Fibroblast of skin of left quadriceps (primary cell): ENCODE data around the gene SOCS4.
"Not testable (repeated sequence)": the region's sequence is repeated elsewhere in the genome, so short reads cannot be mapped to it uniquely, and the experiment has no call there.

Experiments used
- DNase-seq, 2 experiments: peaks; one replicate each; pipeline ENCODE4 v3.0.0-alpha.2; 2013; ENCODE audit warnings: low read depth in 2 of 2

The SOCS4 gene

DNA sequence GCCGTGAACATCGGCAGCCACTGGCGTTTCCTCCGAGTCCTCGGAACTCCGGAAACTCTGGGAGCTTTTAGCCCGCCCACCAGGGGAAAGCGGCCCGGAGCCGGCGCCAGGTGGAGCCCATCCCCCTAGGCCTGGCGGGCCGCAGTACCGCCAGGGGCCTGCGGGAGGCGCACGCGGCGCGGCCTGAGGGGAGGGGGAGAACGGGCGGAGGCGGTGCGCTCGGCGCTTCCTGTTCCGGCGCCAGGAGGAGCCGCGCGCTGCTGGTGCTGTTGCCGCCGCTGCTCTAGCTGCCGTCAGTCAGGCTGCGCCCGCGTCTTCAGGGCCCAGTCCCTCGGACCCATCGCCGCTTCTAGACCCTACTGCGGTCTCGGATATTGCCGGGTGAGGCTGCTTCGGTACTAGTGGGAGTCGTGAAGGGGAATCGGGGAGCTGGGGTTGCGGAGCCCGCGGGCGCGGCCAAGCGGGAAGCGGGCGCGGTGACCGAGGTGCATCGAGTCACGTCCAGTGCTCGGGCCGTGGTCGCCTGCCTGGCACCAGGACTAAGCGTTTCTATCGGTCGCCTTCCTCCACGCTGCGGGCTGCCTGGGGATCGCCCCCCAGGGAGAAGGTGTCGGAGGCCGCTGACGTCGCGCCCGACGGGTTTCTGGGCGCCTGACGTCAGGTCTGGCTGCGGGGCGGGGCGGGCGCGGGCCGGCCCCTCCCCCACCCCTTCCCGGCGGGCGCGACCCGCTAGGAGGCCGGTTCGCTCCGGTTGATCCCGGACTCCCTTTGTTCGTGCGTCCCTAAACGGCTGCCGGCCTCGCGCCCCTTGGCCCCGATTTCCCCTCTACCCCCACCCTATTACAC is 24.6 kb downstream of the SOCS4 start, which contains the start of gene MAPK1IP1L:
MAPK1IP1L (plus strand) TSS at position 225 of the 846 bp plus-strand sequence. CDS start 10,037 bp downstream, outside the sequence.
- peak; percentile 86 to 89 for DNase-seq

DNA sequence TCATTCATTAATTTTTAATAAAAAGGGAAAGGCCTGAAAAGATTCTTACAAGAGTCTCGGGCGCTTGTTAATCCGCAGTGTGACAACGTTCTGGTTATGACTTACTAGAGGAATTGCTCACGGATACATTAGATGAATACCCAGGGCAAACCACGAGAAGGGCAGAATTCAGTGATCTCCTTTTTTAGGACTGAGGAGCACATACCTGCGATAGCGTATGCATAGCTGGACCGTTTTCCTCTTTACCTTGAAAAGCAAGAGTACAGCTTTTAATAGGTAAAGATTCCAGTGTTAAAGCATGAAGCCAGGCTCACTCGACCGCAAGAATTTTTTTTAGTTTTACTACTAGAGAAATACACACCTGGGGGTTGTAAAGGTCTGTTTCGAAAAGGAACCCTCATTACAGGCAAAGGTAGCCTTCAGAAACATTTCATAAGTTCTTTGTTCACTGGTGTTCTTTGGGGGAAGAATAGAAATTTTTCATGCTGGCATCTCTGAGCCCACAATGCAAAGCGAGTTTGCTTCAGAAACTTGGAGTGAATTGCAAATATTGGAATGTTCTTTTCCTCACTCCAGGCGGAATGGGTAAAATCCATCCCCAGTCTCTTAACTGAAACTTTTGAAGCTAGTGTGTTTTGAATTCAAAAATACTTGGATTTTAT is 25.4 kb downstream of the SOCS4 start:
- DNase-seq, result no peak

DNA sequence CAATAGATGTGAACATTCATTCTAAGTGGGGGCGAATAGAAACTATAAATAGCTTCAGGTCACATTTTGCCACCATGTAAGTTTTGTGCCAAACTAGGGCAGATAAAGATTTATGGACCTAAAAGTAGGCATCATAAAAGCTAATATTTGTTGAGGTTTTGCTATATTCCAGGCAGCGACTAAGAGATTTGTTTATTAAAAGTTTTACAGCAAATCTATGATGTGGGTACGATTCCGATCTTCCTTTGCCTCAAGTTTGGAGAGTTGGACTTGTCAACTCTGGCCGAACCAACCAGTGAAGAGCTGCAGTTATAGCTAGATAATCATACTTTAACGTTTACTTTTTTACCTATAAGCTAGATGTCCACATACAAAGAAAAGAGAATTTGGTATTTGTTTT is 26.0 kb downstream of the SOCS4 start:
- DNase-seq, result no peak

DNA sequence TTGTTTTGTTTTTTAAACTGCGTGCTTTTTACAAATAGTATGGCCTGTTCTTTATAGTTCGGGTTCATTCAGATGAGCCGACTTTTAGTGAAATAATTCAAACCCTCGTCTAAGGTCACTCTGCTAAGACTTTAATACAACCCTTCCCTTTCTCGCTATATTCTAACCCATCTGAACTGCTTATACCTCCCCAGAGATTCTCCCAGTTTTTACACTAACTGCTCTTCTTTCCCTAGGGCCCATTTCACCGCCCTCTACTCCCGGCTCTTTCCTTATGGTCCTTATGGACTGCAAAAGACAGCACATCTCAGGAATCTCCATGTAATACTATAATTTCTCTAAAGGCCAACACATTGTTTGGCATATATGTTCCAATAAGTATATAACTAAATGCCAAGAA is 26.5 kb downstream of the SOCS4 start:
- DNase-seq, result no peak

DNA sequence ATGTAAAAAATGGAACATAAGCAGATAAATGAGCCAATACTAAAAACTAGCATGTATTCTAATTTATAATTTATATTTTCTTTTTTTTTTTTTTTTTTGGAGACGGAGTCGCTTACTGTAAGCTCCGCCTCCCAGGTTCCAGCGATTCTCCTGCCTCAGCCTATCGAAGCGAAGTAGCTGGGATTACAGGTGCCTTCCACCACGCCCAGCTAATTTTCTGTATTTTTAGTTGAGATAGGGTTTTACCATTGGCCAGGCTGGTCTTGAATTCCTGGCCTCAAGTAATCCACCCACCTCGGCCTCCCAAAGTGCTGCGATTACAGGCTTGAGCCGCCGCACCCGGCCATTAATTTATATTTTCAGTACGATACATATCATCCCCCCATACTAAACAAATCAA is 27.1 kb downstream of the SOCS4 start:
- no peak for DNase-seq

DNA sequence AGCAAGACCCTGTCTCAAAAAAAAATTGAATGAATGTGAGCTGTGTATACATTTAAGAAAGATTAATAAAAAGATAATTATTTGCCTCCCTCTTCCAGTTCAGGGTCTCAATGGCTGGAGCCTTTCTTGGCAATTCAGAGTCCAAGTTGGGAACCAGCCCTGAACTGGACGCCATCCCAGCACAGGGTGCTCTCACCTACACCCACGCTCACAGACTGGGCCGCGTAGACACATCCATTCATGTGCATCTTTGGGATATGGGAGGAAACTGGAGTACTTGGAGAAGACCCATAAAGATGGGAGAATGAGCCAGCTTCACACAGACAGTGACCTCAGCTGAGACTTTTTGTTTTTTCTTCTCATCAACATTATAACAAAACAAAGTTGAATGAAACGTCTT is 30.9 kb downstream of the SOCS4 start:
- no peak for DNase-seq

DNA sequence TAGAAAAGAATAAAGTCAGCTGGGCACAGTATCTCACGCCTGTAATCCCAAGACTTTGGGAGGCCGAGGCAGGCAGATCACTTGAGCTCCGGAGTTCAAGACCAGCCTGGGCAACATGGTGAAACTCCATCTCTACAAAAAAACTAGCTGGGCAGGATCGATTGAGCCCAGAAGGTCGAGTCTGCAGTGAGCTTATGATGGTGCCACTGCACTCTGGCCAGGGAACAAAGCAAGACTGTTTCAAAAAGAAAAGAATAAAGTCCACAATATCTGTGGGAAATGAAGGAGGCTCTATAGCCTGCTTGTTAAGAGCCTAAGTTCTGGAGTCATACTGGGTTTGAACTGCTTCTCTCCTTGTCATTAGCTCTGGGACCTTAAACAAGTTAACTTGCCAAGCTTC is 32.3 kb downstream of the SOCS4 start:
- DNase-seq, result no peak

DNA sequence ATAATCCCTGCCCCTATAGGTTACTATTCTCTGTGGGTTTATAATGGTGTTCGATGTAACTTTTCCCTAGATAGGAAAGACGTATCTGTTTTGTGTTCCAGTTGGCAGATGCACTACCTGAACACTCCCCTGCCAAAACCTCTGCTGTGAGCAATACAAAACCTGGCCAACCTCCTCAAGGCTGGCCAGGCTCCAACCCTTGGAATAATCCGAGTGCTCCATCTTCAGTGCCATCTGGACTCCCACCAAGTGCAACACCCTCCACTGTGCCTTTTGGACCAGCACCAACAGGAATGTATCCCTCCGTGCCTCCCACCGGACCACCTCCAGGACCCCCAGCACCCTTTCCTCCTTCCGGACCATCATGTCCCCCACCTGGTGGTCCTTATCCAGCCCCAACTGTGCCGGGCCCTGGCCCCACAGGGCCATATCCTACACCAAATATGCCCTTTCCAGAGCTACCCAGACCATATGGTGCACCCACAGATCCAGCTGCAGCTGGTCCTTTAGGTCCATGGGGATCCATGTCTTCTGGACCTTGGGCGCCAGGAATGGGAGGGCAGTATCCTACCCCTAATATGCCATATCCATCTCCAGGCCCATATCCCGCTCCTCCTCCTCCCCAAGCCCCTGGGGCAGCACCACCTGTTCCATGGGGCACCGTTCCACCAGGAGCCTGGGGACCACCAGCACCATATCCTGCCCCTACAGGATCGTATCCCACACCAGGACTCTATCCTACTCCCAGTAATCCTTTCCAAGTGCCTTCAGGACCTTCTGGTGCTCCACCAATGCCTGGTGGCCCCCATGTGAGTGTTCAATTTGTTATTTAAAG is 35.7 kb downstream of the SOCS4 start:
- DNase-seq, result no peak

DNA sequence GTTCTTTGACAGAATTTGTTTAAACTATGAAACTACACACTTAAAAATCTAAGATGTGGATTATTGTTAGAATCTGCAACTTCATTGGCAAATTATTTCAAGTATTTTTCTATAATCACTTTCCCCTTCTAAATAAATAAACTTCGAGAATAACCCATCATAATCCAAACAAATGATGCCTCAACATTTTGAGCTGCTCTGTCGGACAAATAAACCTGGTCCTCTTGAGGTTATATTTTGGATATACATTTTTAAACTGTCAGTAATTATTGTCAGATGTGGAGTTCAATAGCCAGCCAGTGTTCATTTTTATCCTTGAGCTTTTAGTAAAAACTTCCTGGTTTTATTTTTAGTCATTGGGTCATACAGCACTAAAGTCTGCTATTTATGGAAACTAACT is 37.9 kb downstream of the SOCS4 start:
- DNase-seq, result not testable (repeated sequence)

DNA sequence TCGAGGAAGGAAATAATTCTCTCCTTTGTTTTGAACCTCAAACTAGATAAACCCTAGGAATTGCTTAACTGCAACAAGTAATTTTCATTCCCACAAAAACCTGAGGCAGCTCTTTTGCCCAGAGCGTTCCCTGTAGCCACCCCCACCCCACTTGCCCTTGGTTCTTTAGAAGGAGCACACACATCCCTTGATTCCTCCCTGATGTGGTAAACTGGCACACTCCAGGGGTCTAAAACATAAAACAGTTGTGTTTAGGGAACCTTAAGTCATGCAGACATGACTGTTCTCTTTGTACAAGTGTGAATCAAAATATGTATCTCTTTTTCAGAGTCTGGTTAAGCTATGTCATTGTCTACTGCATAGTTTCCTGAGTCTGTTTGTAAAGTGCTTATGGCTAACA is 38.4 kb downstream of the SOCS4 start:
- no peak for DNase-seq

DNA sequence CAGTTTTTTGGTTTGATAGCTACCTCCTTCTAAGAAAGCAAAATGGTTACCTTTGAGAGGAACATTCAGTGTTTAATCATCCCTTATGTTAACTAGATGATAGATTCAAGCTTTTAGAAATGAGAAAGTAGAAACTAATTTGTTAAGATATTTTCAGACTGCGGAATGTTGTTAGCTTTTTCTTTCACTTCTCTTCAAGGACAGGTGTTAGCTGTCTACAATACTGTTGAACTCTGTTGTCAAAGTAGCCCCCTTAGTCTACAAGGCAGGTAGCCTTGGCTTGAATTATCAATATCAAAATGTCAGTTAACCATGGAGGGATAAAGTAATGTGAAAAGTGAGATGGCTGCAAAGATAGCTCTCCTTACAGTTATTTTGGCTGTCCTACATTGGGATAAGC is 39.2 kb downstream of the SOCS4 start:
- no peak for DNase-seq

DNA sequence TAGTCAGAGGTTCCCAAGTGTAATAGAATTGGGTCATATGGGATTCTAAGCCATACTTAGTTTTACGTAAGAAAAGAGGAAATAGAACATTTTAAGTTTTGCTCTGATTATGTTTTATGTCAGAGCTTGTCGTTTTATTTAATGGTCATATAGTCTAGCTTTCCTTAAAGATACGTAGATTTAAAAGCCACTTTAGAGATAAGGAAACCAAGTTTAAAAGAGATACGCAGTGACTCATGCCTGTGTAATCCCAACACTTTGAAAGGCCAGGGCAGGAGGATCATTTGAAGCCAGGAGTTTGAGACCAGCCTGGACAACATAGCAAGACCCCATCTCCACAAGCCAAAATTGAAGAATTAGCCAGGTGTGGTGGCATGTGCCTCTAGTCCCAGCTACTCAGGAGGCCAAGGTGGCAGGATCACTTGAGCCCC is 44.0 kb downstream of the SOCS4 start:
- no peak for DNase-seq

DNA sequence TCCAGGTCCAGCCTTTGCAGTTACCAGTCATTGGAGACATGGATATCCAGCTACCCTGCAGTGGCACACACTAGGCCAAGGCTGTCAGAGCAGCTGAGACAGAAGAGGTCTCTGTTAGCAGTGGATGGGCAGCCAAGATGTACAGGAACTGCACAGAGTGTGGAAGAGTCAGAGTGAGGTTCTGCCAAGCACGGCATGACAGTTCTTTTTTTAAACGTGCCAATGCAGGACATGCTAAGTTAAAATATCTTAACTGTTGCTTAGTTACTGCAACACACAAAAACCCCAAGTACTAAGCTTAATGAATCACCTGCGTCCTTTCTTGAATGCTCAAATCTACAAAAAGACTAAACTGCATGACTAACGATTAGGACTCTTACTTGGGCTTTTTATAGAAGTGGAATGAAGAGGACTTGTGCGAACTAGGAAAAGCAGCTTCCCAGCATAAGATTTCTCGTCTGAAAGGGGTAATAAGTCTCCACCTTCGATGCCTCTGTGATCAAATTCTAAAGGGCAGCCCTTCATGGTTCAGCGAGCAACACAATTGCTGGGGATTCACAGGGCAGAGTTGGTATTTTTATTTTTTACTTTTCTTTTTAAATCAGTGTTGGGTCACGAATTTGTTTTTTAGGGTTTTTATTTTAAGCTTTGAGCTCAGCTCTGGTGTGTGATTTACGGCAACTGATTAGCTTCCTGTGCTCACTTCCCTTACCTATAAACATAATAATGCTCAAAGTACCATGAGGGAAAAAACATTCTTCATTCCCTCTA is 45.0 kb downstream of the SOCS4 start:
- peak in 1 of 2 experiments; percentile 40 for DNase-seq

DNA sequence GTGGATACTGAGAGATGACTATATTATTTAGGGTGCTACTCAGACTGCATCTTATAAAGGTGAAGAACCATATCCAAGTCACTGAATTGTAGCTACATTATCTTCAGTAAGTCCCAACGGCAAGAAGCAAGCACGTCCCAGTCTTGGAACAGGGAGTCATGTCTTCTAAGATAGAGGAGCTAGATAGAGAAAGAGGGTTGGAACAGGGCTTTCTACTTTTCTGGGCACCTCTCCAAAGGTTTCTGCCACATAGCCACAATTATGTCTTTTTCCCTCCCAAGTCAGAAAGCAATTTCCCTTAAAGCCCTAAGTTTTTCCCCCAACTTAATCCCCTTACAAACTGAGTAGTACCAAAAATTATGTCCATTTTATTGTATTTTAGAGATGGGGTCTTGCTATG is 46.8 kb downstream of the SOCS4 start:
- DNase-seq, result peak; percentile 61 to 63

DNA sequence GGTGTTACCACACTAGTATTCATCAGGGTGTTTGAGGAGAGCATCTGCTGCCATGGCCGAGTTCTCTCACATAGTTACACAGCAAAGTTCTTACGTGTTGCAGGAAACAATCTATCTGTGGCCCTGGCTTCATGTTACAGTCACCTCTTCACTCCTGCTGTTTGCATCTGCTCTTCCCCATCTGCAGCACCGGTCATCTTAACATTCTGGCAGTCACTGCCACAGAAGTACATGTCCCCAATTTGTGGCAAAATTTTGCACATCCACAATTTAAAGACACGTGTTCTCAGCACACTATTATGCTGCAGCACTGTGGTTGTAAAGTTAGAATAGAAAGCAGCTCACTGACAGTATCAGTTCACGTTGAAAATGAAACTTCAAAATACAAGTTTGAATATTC is 47.6 kb downstream of the SOCS4 start:
- no peak for DNase-seq

DNA sequence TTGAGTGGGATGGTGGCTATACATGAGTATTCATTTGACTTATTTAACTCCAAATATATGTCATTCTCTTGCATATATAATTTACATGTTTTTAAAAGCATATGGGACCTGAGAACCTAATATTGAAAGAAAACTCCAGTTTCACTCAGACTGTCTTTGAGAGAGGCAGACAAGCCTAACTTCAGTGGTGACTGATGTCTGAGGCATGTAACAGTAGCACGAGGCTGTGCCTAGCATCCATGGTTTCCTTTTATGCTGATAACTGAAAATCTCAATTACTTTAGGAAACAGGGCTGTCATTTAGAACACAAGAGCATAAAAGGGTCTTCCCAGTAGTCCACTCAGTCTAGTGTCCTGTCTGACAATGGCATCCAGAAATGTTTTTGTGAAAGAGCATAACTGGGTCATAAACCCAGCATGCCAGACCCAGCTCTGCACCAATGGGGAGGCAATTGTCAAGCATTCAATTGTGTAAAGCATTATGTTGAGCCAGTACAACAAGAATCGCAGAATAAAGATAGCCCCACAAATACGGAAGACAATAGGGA is 48.7 kb downstream of the SOCS4 start:
- no peak for DNase-seq

DNA sequence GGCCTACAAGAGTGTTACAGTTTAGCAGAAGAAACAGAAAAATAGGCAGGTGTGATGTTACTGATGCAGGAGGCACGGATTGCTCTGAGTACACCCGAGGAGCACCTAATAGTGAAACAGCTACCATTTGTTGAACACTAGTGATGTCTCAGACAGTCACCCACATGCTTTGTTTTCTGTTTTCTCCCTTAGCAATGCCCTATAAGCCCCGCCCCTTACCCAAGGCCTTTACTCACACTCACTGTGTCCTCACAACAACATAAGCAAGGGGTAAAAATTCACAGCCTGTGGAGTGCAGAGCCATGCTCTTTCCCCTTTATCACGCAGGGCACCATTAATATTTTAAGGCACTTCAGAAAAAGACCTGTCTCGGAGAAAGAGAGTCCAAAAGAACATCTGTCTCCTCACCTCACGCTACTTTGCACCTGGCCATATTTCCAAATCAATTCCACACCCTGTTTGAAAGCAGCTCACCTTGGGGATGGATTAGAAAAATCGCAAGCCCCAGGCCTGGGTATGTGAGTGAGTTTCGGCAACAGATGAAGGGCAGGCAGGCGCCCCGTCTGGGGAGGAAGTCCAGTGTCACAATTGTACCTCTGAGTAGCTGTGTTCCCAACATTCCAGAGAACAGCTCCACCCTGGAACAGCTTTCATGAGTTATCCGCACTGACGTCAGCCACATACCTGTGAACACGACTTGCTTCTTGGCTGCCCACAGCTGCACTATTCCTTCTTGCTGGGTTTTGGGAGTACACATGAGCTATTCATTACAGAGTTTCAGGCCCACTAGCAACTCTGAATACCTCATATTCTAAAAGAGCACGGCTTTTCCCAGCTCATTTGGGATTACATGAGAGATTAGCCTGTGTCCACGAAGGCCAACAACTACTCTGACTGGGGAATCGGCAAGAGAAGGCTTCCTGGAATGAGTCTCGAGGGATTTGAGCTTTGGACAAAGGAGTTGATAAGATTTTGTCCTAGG is 50.4 kb downstream of the SOCS4 start:
- DNase-seq, result no peak

DNA sequence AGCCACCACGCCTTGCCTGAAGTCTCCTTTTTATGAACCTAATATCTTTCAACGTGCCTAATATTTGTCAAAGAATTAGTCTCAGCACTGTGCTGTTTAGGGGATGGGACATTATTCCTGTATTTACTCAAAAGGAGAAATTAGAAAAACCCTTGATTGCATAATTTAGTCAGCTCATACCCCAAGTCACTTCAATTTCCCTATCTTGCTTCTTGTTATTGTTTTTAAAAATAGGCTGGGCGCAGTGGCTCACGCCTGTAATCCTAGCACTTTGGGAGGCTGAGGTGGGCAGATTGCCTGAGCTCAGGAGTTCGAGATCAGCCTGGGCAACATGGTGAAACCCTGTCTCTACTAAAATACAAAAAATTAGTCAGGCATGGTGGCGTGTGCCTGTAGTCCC is 52.9 kb downstream of the SOCS4 start:
- not testable (repeated sequence) for DNase-seq

DNA sequence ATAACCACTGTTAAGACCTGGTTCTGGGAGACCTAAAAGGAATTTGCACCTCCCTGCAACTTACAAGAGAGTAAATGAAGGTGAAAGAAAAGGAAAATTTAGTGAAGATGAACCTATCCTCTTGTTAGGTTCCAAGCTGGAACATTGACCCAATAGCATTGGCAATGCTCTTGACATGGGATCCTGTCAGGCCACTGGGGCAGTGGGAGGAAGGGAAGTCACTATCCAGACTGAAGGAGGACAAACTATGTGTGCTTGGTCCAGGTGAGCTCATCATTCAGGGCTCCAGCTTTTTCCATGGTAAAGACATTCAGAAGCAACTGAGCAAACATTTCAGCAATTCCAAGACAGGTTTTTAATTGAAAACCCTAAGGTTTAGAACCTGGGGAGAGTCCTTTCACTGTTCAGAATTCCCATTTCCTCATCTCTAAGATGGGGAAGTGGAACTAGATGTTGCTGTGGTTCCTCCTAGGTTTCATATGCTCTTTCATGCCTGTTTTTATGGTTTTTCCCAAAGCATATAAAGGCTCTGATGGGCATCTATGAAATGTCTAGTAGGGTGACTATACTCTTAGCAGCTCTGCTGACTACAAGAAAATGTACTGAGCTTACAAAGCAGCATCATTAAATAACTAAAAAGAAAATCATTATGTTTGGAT is 57.5 kb downstream of the SOCS4 start:
- DNase-seq, result no peak
